Sigmoid colon (tissue), 7 donors: ENCODE data around the gene IGLON5. TPM values are rescaled to one million over a fixed set of nuclear protein-coding genes. Genes with fewer than 3 reads are reported as not detected.

Experiments
- DNase-seq: peaks from one replicate; pipeline ENCODE4 v3.0.0-alpha.2; 2019
- H3K27ac ChIP-seq, 4 donors: fragments of 200-600 bp; sonication (generic); one replicate each; pipeline ENCODE4 v1.5.1; 2016 to 2019; ENCODE audit warnings: mild to moderate bottlenecking in 1 of 4
- H3K27me3 ChIP-seq, 3 donors: fragments of 200-600 bp; sonication (generic); one replicate each; pipeline ENCODE4 v1.5.1; 2019; ENCODE audit warnings: mild to moderate bottlenecking in 1 of 3
- H3K36me3 ChIP-seq, 4 donors: fragments of 200-600 bp; sonication (generic); one replicate each; pipeline ENCODE4 v1.5.1; 2016 to 2019
- H3K4me1 ChIP-seq, 4 donors: fragments of 200-600 bp; sonication (generic); one replicate each; pipeline ENCODE4 v1.5.1; 2017 to 2019
- H3K4me3 ChIP-seq, 4 donors: fragments of 200-600 bp; sonication (generic); one replicate each; pipeline ENCODE4 v1.5.1; 2017 to 2019; ENCODE audit warnings: mild to moderate bottlenecking in 2 of 4, moderate library complexity in 1 of 4
- H3K9me3 ChIP-seq, 4 donors: fragments of 200-600 bp in 3 of 4; sonication (generic) in 3 of 4; one replicate each; pipeline versions ENCODE4 v1.5.1 to v1.6.1; 2013 to 2019
- CTCF ChIP-seq, 4 experiments: fragments of 450-650 bp in 3 of 4; fragments of 200-600 bp in 1 of 4; IDR thresholded peaks; one replicate each; pipeline ENCODE4 v1.5.1; 2016 to 2019; ENCODE audit warnings: antibody characterized with exemption in 4 of 4, mild to moderate bottlenecking in 3 of 4, moderate library complexity in 2 of 4
- EP300 ChIP-seq, 4 donors: sonication (generic); formaldehyde crosslinking; IDR thresholded peaks; one replicate each; pipeline ENCODE4 v1.6.1; 2017; ENCODE audit warnings: antibody characterized with exemption in 4 of 4
- POLR2A ChIP-seq, 2 donors: fragments of 450-650 bp; IDR thresholded peaks; one replicate each; pipeline ENCODE4 v1.6.1; 2016; ENCODE audit warnings: antibody characterized with exemption in 2 of 2, mild to moderate bottlenecking in 2 of 2, moderate library complexity in 2 of 2
- POLR2AphosphoS5 ChIP-seq, 4 donors: sonication (generic); formaldehyde crosslinking; IDR thresholded peaks; one replicate each; pipeline ENCODE4 v1.6.1; 2017; ENCODE audit warnings: antibody characterized with exemption in 4 of 4
- WGBS, 2 donors: extraction: QIAGEN DNeasy Blood & Tissue Kit; methylation state at CpG; one replicate each; pipeline ENCODE4 v1.1.7; 2013; 5-methylcytosine and 5-hydroxymethylcytosine counted together
- intact Hi-C: fragments of 100-400 bp; cut with DNase I; formaldehyde crosslinking; loops from one replicate; pipeline ENCODE4 v1.15.1; 2023
- polyA plus RNA-seq, 3 donors: library from polyadenylated mRNA; stranded (reverse); fragments of 200-250 nt; gene quantifications; one replicate each; pipeline ENCODE4 v1.2.3, GENCODE V29; 2013
- total RNA-seq, 4 donors: library from RNA; depleted of rRNA; stranded (reverse); fragments of >200 nt; gene quantifications; one replicate each; pipeline ENCODE4 v1.1.0, GENCODE V29; 2016
- donor health status: healthy with polysubstance abuse.
- donor health status: Bipolar disorder and iron deficiency.
- donor health status: healthy.

The IGLON5 gene
- total and polyA plus RNA-seq, 7 donors: 0.26 to 1.4 TPM; not detected in 5

DNA sequence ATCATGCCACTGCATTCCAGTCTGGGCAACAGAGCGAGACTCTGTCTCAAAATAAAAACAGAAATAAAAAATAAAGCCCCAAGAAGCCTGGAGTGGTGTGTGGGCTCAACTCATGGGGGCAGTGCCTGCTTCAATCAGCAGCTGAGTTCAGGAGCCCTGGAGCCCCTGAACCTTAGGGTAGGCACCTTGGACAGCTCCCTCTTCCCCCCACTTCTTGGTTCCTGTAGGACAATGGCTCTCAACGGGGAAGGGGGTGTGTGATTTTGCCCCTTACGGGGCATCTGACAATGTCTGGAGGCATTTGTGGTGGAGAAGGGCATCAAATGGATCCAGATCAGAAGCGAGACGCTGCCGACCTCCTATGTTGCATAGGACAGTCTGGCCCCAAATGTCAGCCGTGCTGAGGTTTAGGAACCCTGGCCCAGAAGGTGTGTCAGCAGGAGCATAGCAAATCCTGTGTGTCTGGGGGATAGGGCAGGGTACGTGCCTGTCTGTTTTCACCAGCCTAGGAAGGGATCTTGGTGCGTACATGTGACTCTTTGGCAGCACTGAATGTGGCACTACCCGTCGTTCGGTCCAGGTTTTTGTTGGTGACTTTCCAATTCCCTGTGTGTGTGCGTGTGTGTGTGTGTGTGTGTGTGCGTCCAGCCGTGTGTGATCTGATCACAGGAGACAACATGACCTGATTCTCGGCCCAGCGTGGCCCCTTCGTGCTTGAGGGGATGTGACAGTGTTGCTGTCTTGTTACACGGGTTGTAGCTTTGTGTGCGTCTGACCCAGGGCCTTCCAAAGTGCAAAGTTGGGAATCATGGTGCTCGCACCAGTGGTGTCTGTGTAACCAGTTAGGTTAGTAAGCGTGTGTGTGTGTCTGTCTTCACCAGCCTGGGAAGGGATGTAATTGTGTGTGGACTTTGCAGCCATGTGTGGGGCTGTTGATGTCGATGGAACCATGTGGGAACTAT, 7.5 kb downstream of the IGLON5 start:
- DNase-seq: no peak
- WGBS, 2 donors: 64 to 75% methylated on average over 23 of the region's 23 CpGs
- Histone ChIP-seq H3K4me3 (no peak overlapping the region), H3K27ac (no peak overlapping the region), H3K9me3 (peaks cover 0 to 3% (median 0%) of the 10 kb centered on the region in 4 donors), H3K27me3 (peaks cover 0 to 52% (median 0%) of the 10 kb centered on the region in 3 donors), H3K36me3 (no peaks in the 10 kb centered on the region), H3K4me1 (no peaks in the 10 kb centered on the region)
- intact Hi-C loops: no loop called here
- TF ChIP-seq POLR2A (IDR thresholded peaks at IDR 0.05): no peak
- no peak for TF ChIP-seq EP300 (IDR thresholded peaks at IDR 0.05)
- no peak for TF ChIP-seq CTCF (IDR thresholded peaks at IDR 0.05)
- TF ChIP-seq POLR2AphosphoS5 (IDR thresholded peaks at IDR 0.05): no peak

GRCh38 chr19:51319649-51320279, 8.3 kb downstream of the IGLON5 start:
- TF ChIP-seq CTCF (IDR thresholded peaks at IDR 0.05): no peak
- no peak for TF ChIP-seq EP300 (IDR thresholded peaks at IDR 0.05)
- no peak for TF ChIP-seq POLR2A (IDR thresholded peaks at IDR 0.05)
- no peak for TF ChIP-seq POLR2AphosphoS5 (IDR thresholded peaks at IDR 0.05)
- no peak for DNase-seq
- Histone ChIP-seq H3K4me3 (no peak overlapping the region), H3K27me3 (peaks cover 0 to 50% (median 0%) of the 10 kb centered on the region in 3 donors), H3K4me1 (no peaks in the 10 kb centered on the region), H3K27ac (no peak overlapping the region), H3K36me3 (no peaks in the 10 kb centered on the region), H3K9me3 (no peaks in the 10 kb centered on the region)
- 70 to 76% methylated on average over 14 of the region's 14 CpGs for WGBS, 2 donors
- intact Hi-C loops: no loop called here

DNA sequence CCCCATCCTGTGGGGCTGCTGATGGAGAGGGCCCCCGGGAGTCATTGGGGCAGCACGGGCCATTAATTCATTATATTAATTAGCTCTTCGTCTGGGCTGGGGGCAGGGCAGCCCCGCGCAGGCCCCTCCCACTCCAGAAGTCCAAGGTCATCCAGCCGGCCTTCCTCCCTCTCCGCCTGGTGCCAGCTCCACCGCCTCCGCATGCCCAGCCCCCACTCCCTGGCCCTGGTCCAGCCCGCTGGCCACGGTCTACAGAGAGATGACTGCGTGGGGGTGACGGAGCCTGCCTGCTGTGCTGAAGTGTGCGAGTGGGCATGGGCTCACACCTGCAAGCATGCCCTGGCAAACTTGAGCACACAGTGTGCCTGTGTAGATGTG, 8.8 kb downstream of the IGLON5 start:
- no peak for DNase-seq
- intact Hi-C loops: no loop called here
- Histone ChIP-seq H3K4me3 (no peak overlapping the region), H3K36me3 (no peaks in the 10 kb centered on the region), H3K9me3 (no peaks in the 10 kb centered on the region), H3K4me1 (no peaks in the 10 kb centered on the region), H3K27ac (no peak overlapping the region), H3K27me3 (peaks cover 0 to 46% (median 0%) of the 10 kb centered on the region in 3 donors)
- TF ChIP-seq POLR2A (IDR thresholded peaks at IDR 0.05) (no peak), EP300 (IDR thresholded peaks at IDR 0.05) (no peak), POLR2AphosphoS5 (IDR thresholded peaks at IDR 0.05) (no peak), CTCF (IDR thresholded peaks at IDR 0.05) (no peak)
- 19 to 42% methylated on average over 14 of the region's 14 CpGs for WGBS, 2 donors

DNA sequence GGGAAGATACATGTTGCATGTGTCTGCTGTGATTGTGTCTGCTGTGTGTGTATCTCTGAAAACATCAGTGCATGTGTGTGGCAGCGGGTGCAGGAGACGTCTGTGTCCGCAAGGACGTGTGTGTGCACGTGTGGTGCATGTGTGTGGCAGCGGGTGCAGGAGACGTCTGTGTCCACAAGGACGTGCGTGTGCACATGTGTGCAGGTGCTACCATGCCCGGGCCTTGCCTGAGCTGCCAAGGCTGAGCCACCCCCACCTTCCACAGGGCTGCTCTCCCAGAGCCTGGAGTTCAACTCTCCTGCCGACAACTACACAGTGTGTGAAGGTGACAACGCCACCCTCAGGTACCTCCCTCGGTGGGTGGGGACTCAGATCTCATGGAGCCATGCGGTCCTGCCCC, 10.4 kb downstream of the IGLON5 start:
- no peak for TF ChIP-seq CTCF (IDR thresholded peaks at IDR 0.05)
- no peak for TF ChIP-seq POLR2AphosphoS5 (IDR thresholded peaks at IDR 0.05)
- Histone ChIP-seq H3K9me3 (no peaks in the 10 kb centered on the region), H3K27me3 (peaks cover 6 to 48% (median 13%) of the 10 kb centered on the region in 3 donors), H3K36me3 (no peaks in the 10 kb centered on the region), H3K4me1 (peaks cover 0 to 1% (median 0%) of the 10 kb centered on the region in 4 donors), H3K4me3 (no peak overlapping the region), H3K27ac (no peak overlapping the region)
- no peak for DNase-seq
- intact Hi-C loops: no loop called here
- WGBS, 2 donors: 62 to 78% methylated on average over 14 of the region's 14 CpGs
